ENCODE results near the gene ZNF414.
"Not testable (repeated sequence)": the region's sequence is repeated elsewhere in the genome, so short reads cannot be mapped to it uniquely, and the experiment has no call there.

The ZNF414 gene

DNA sequence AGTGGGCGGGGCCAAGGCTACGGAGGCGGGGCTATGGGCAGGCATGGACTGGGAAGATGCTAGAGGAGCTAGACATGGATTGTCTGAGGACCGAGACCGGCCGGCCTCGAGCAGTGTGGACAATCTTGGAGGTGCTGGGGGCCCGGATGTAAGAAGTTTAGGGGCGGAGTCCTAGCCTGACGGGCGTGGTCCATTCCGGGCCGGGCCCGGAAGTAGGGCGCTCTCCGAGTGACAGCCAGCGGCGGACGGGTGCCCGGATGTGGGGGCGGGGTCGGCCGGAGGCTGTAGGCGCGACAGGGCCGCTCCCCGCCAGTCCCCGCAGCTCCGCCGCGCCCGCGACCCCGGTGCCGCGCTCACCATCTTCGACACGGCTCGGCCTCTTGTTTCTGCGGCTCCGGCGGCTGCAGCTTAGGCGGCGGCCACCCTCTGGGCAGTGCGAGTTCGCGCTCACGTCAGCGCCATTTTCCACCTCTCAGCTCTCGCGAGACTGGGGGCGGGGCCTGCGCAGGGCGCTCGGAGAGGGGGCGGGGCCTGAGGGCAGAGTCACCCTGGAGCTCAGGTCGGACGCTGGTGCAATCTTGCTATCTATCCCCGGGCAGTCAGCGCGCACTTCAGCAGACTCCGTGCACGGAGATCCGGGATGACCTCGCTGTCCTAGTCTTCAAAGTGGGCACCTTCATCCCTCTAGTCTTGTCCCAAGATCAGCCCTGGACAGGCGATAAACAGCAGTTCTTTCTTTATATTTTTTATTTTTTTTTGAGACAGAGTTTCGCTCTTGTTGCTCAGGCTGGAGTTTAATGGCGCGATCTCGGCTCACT is at the start of gene ZNF414:
Gene ZNF414, minus strand, starts transcription at position 481 of the 818 bp plus-strand sequence. Its CDS starts 121 bp downstream, at position 360.
- peak; percentile 87 for DNase-seq

GRCh38 chr19:8561075-8561764 is 47.3 kb upstream of the ZNF414 start:
- no peak for DNase-seq

DNA sequence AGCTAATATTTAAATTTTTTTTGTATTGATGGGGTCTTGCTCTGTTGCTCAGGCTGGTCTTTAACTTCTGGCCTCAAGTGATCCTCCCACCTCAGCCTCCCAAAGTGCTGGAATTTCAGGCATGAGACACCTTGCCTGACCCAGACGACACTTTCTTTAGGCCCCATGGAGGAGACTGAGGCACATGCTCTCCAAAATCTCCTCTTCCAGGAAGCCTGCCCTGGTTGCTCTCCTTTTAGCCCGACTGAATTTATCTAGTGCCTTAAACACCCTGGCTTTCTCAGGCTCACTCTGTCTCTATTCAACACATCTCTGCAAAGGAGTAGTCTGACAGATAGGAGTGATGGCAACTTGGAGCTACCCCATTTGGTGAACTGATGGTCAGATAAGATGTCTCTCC is 44.4 kb upstream of the ZNF414 start:
- no peak for DNase-seq

DNA sequence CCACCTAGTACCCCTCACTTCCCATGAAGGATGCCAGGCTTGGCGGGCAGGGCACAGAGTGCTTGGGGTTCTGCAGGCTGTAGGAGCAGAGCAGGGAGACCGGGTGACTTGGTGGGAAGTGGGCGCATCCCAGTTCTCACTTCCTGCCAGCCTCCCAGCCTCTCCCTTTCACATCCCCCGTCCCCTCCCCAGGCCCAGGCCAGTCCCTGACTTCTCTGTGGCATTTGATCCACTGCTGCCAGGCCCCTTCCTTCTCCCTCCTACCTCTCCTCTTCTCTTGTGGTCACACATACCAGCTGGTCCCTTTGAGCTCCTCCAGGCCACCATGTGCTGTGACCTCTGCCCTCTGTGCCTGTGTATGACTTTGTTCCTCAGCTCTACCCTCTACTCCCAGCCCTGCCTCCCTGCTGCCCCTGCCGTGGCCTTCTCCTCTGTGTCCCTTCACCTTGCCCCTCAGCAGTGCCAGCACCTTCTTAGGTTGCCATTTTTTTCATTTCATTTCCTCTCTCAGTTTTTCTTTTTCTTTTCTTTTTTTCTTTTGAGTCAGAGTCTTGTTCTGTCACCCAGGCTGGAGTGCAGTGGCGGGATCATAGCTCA is 43.8 kb upstream of the ZNF414 start:
- no peak for DNase-seq

DNA sequence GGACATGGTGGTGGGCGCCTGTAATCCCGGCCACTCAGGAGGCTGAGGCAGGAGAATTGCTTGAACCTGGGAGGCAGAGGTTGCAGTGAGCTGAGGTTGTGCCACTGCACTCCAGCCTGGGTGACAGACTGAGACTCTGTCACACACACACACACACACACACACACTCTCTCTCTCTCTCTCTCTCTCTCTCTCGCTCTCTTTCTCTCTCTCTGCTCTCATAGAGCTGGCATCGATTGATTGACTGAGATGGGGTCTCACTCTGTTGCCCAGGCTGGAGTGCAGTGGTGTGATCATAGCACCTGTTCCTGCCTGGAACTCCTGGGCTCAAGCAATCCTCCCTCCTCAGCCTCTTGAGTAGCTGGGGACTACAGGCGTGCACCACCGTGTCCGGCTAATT is 39.8 kb upstream of the ZNF414 start:
- DNase-seq, result not testable (repeated sequence)

DNA sequence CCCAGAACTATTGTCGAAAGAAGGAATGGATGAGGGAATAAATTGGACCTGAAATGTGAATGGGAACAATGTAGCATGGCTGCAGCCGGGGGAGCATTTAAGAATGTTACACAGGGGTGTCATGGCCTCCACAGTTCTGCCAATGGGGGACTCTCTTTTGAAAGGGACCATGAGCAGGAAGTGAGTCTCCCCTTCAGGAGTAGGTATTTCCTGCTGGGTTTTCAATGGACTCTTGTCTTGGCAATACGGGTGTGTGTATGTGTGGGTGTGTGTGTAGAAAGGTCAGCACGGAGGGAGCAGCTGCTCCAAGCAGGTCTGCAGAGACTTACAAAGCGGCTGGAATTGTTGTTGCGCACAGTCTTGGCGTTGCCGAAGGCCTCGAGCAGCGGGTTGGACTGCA is 38.8 kb upstream of the ZNF414 start:
- DNase-seq, result no peak

GRCh38 chr19:8550070-8550469 is 36.1 kb upstream of the ZNF414 start:
- DNase-seq, result no peak

- no peak for DNase-seq
These were observed 31.8 kb upstream of the ZNF414 start for GRCh38 chr19:8545743-8546142.

- DNase-seq, result no peak
These were observed 30.2 kb upstream of the ZNF414 start for GRCh38 chr19:8544168-8544567.

GRCh38 chr19:8539621-8540149 is 25.7 kb upstream of the ZNF414 start:
- DNase-seq, result no peak

DNA sequence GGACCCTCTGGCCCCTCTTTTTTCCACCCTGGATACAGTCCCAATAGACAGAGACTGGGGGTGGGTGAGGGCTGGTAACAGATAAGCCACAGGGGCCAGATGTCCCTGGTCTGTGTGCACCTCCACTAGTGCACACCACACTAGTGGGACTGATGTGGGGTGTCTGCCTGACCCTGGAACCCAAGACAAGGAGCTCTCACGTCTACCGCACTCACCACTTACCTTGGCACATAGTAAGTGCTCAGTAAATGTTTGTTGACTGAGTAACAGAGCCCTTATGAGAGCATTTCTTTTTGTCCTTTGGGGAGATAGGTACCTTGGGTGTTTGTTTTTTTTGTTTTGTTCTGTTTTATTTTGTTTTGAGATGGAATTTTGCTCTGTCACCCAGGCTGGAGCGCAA is 23.1 kb upstream of the ZNF414 start:
- no peak for DNase-seq

GRCh38 chr19:8536282-8536681 is 22.3 kb upstream of the ZNF414 start:
- no peak for DNase-seq

DNA sequence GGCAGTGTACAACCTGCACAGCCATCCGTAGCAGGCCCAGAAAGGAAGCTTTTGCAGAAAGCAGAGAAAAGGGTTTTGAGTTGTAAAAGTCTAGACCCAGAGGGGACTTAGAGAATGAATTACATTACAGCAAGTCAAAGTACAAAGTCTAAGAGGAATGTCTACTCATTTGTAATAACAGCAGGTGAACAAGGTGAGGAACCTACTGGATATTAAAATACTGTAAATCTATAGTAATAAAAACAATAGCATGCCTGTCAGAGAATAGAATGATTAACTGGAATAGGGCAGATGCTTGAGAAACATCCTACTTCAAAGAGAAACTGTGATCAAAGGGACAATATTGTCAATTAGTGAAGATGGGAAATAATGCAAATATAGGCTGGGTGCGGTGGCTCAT is 18.3 kb upstream of the ZNF414 start:
- no peak for DNase-seq

DNA sequence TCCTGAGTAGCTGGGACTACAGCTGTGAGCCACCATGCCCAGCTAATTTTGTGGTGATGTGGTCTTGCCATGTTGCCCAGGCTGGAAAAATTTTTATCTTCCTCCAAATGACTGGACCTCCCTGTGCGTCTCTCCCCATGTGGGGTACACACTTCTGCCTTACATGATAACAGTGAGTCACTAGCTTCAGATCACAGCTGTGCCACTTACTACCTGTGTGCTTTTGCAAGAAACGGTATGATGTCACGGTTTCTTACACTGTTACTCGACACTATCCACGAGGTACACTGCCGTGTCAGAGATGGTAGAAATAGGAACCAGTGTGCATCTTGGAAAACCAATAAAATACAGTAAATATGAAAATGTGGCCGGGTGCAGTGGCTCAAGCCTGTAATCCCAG is 17.5 kb upstream of the ZNF414 start:
- DNase-seq, result no peak

- DNase-seq, result no peak
These were observed 16.2 kb upstream of the ZNF414 start for GRCh38 chr19:8530061-8530679.

GRCh38 chr19:8529369-8530006 is 15.5 kb upstream of the ZNF414 start:
- no peak for DNase-seq

- no peak for DNase-seq
These were observed 14.5 kb upstream of the ZNF414 start for GRCh38 chr19:8528500-8528899.

DNA sequence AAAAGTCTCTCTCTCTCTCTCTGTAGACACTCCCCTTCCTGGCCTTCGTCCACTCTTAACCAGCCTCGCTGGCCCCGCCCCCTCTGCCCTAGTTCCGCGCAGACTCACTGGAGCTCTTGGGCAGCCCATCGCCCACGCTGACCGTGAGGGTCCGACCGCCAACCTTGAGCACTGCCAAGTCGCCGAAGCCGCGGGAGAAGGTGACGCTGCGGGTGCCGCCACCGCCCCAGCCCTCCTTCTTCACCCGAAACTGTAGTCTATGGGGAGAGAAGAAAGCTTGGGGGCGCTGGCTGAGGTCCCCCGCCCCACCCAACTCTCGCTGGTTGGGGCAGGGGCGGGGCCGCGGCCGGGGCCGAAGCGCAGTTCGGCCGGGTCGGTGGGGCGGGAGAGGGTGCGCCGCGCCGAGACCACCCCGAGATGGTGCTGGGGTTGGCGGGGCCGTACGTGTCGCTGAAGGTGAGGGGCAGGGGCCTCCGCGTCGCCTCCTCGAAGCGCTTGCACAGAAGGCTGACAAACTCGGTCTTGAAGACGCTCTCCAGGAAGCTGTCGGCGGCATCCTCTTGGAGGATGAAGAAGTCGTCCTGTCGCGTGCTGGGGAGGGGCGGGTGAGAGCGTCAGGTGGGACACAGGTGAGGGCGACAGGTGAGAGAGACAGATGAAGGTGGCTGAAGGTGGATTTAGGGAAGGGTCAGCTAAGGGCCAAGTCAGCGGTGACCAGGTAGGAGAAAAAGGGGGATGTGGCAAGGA is 12.6 kb upstream of the ZNF414 start:
- DNase-seq, result peak; percentile 44

- DNase-seq, result no peak
These were observed 11.4 kb upstream of the ZNF414 start for GRCh38 chr19:8525401-8525684.

- DNase-seq, result no peak
These were observed 5.4 kb upstream of the ZNF414 start for GRCh38 chr19:8519388-8519787.

DNA sequence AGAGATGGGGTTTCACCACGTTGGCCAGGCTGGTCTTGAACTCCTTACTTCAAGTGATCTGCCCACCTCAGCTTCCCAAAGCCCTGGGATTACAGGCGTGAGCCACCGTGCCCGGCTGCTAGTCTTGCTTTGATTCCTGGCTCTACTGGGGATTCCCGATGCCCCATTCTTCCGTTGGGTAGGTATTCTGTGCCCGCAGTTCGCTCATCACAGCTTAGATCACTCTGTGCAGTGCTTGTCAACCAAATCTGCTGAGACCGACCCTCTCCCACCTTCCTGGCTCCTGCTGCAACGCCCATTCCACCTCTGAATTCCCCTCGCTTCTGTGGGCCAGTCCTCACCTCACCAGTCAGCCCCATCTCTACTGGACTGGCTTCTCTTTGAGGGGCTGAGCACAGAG is 4.6 kb upstream of the ZNF414 start:
- DNase-seq, result no peak

All from SHP77 treated with DMSO at 0.1 percent for 48 hours (cell line).